T-cell (primary cell): Measurements from ENCODE around the gene MYO16. TPM values are rescaled to one million over a fixed set of nuclear protein-coding genes. Genes with fewer than 3 reads are reported as not detected.

Experiments used
- ATAC-seq, 4 experiments: fragments of 200-7000 bp in 3 of 4; fragments of 150-1000 bp in 1 of 4; cut with Tn5 transposase; replicated peaks in 1 of 4; 1 replicate in 3 of 4; 2 replicates in 1 of 4; pipeline ENCODE4 v1.10.0; 2021; ENCODE audit warnings: moderate library complexity in 3 of 4, mild to moderate bottlenecking in 2 of 4, moderate number of reproducible peaks in 1 of 4
- CTCF ChIA-PET, 2 donors: fragments of 300-600 bp; sonication (Branson Sonifier 250); formaldehyde crosslinking; loops; one replicate each; lab custom pipeline; 2022; ENCODE audit warnings: antibody characterized with exemption in 2 of 2; lab: Charles Lee
- POLR2A ChIA-PET, 2 donors: fragments of 300-600 bp; sonication (Branson Sonifier 250); formaldehyde crosslinking; loops; one replicate each; lab custom pipeline; 2022; ENCODE audit warnings: antibody characterized with exemption in 2 of 2; lab: Charles Lee
- DNase-seq, 35 experiments: peaks; one replicate each; pipeline versions ENCODE4 v3.0.0 to v3.0.0-alpha.2; 2013 to 2023
- H3K27ac ChIP-seq: one replicate; pipeline ENCODE4 v1.5.1; 2013; ENCODE audit warnings: low read length
- H3K27me3 ChIP-seq, 2 experiments: replicated peaks in 1 of 2; 1 replicate in 1 of 2; 2 replicates in 1 of 2; pipeline versions ENCODE4 v1.6.1 to v1.7.0; 2013; ENCODE audit warnings: low read length in 1 of 2, mixed read lengths in 1 of 2; ENCODE audit not compliant: control insufficient read depth in 2 of 2, insufficient read depth in 2 of 2; ENCODE audit errors: extremely low read depth in 1 of 2
- H3K36me3 ChIP-seq, 2 donors: 1 replicate in 1 of 2; 2 replicates in 1 of 2; pipeline versions ENCODE4 v1.6.1 to v1.7.0; 2013; ENCODE audit warnings: low read length in 1 of 2; ENCODE audit not compliant: control insufficient read depth in 2 of 2, insufficient read depth in 1 of 2; ENCODE audit errors: extremely low read depth in 1 of 2
- H3K4me1 ChIP-seq, 2 experiments: 1 replicate in 1 of 2; 2 replicates in 1 of 2; pipeline versions ENCODE4 v1.6.1 to v1.7.0; 2013; ENCODE audit warnings: low read length in 2 of 2, mixed read lengths in 1 of 2; ENCODE audit not compliant: insufficient read depth in 2 of 2, control insufficient read depth in 1 of 2; ENCODE audit errors: extremely low read depth in 1 of 2
- H3K4me3 ChIP-seq, 2 donors: 1 replicate in 1 of 2; 2 replicates in 1 of 2; pipeline versions ENCODE4 v1.5.1 to v1.7.0; 2013; ENCODE audit warnings: mild to moderate bottlenecking in 2 of 2, low read length in 1 of 2, moderate library complexity in 1 of 2; ENCODE audit not compliant: control insufficient read depth in 1 of 2; ENCODE audit errors: extremely low read depth in 1 of 2
- H3K9me3 ChIP-seq: 2 replicates; pipeline ENCODE4 v1.7.0; 2013
- H3K27ac Mint-ChIP-seq, 2 donors: one replicate each; pipeline ENCODE4 v1.8.0; 2020 to 2021; ENCODE audit warnings: mild to moderate bottlenecking in 2 of 2, mixed read lengths in 2 of 2
- H3K27me3 Mint-ChIP-seq, 2 donors: one replicate each; pipeline ENCODE4 v1.8.0; 2021 to 2022; ENCODE audit warnings: mixed read lengths in 2 of 2
- H3K36me3 Mint-ChIP-seq: one replicate; pipeline ENCODE4 v1.8.0; 2021; ENCODE audit warnings: mixed read lengths
- H3K4me1 Mint-ChIP-seq, 3 donors: one replicate each; pipeline ENCODE4 v1.8.0; 2020 to 2022; ENCODE audit warnings: mixed read lengths in 3 of 3, mild to moderate bottlenecking in 1 of 3
- H3K4me3 Mint-ChIP-seq, 3 donors: one replicate each; pipeline ENCODE4 v1.8.0; 2020 to 2022; ENCODE audit warnings: mild to moderate bottlenecking in 3 of 3, mixed read lengths in 3 of 3, moderate library complexity in 3 of 3
- H3K9me3 Mint-ChIP-seq, 3 donors: one replicate each; pipeline ENCODE4 v1.8.0; 2020 to 2022; ENCODE audit warnings: mixed read lengths in 3 of 3
- WGBS: methylation state at CpG from one replicate; pipeline ENCODE4 v1.1.5; 2013; ENCODE audit warnings: missing lambda C conversion rate; ENCODE audit not compliant: insufficient coverage; 5-methylcytosine and 5-hydroxymethylcytosine counted together
- total RNA-seq, 35 experiments: library from RNA in 6 of 35; stranded (reverse) in 6 of 35; fragments of 120-200 nt in 1 of 35; gene quantifications; one replicate each; pipeline versions ENCODE4 v1.2.1 to v1.2.4 and lab custom pipeline; 2013 to 2026

Gene MYO16
- total RNA-seq, 5 donors from 2014 or later (not counting 1 experiment from before 2014, with no cell fraction given): 0.20 to 2.0 (median 1.1) TPM

DNA sequence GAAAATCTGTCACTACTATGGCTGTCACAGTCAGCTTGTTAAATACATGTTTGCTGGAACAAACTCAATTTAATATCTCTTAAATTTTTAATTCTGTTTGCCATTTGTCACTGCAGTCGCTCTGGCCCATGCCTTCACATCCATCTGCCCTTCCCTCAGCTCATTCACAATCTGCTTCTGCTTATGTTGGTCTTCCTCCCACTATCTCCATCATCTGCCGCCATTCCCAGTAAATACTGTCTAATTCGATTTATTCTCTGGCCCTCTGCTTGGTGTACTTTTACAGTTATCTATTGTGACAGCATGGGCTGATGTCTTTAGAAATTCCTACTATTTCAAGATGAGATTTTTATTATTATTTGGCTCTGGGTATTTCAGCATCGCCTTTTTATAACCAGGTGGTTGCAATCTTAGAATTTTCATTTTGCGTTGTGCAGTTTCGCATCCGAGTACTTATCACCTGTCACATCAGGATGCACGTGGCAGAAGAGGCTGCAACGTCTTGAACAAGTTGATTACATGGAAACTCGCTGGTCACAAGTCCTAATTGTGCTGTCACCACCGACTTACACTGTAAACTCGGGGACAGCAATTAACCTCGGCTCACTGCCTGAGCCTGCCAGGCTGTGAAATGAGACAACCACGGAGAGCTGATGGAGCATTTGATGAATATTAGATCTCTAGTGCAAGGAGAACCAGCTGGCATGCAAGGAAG lies 158.4 kb downstream of the MYO16 start:
- WGBS: 62% methylated on average over 9 of the region's 14 CpGs
- H3K9me3 Mint-ChIP-seq: no peaks in the 10 kb centered on the region
- H3K27ac Mint-ChIP-seq: no peak overlapping the region
- no peak for DNase-seq
- H3K36me3 Mint-ChIP-seq: no peaks in the 10 kb centered on the region
- Histone ChIP-seq H3K27me3 (no peaks in the 10 kb centered on the region), H3K27ac (no peak overlapping the region), H3K4me3 (no peak overlapping the region), H3K36me3 (no peaks in the 10 kb centered on the region), H3K4me1 (no peaks in the 10 kb centered on the region), H3K9me3 (no peaks in the 10 kb centered on the region)
- CTCF ChIA-PET: no interaction called here
- H3K27me3 Mint-ChIP-seq: peaks cover 3 to 4% of the 10 kb centered on the region in 2 donors
- no peak for ATAC-seq
- no peaks in the 10 kb centered on the region for H3K4me1 Mint-ChIP-seq
- H3K4me3 Mint-ChIP-seq: no peak overlapping the region
- POLR2A ChIA-PET: interaction anchor here in 1 of 2 donors (0.5 kb wide), 1 partner anchor 202 kb away, joined by 3 read pairs; no protein-coding TSS in a partner anchor

DNA sequence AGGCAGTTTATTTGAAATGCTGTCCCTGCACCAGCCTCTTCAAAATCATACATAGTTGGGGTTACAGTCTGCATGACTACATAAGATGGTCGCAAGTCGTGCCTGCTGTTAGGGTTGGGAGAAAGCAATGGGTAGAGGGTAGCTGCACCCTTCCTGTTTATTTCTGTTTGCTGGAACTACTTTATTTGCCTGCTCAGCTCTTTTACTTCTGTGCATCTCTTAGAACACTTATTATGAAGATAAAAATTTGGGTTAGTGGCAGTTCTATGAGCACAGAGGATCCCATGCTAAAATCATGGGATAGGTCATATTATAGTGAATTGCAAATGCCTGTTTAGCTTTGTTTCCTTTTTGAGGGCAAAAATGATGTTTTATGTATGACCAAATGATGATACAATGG lies 160.1 kb downstream of the MYO16 start:
- ChIA-PET CTCF (no interaction called here), POLR2A (no interaction called here)
- H3K4me1 Mint-ChIP-seq: no peaks in the 10 kb centered on the region
- H3K27me3 ChIP-seq: no peaks in the 10 kb centered on the region
- H3K4me3 ChIP-seq: no peak overlapping the region
- peaks cover 3 to 4% of the 10 kb centered on the region in 2 donors for H3K27me3 Mint-ChIP-seq
- H3K4me1 ChIP-seq: no peaks in the 10 kb centered on the region
- H3K4me3 Mint-ChIP-seq: no peak overlapping the region
- no peaks in the 10 kb centered on the region for H3K9me3 Mint-ChIP-seq
- WGBS: no CpG with 5 or more reads among the region's 2 CpGs
- H3K36me3 ChIP-seq: no peaks in the 10 kb centered on the region
- no peak overlapping the region for H3K27ac Mint-ChIP-seq
- H3K36me3 Mint-ChIP-seq: no peaks in the 10 kb centered on the region
- no peaks in the 10 kb centered on the region for H3K9me3 ChIP-seq
- DNase-seq (no peak), ATAC-seq (no peak)
- H3K27ac ChIP-seq: no peak overlapping the region

GRCh38 chr13:108795841-108796240 lies 166.4 kb downstream of the MYO16 start:
- Histone ChIP-seq H3K9me3 (no peaks in the 10 kb centered on the region), H3K27me3 (no peaks in the 10 kb centered on the region), H3K36me3 (no peaks in the 10 kb centered on the region), H3K4me3 (no peak overlapping the region), H3K27ac (no peak overlapping the region), H3K4me1 (no peaks in the 10 kb centered on the region)
- no peak for ATAC-seq
- Mint-ChIP-seq H3K9me3 (no peaks in the 10 kb centered on the region), H3K4me1 (no peaks in the 10 kb centered on the region), H3K27me3 (no peaks in the 10 kb centered on the region), H3K36me3 (no peaks in the 10 kb centered on the region), H3K27ac (no peak overlapping the region), H3K4me3 (no peak overlapping the region)
- ChIA-PET CTCF (no interaction called here), POLR2A (no interaction called here)
- no peak for DNase-seq
- 42% methylated on average over 2 of the region's 4 CpGs for WGBS

DNA sequence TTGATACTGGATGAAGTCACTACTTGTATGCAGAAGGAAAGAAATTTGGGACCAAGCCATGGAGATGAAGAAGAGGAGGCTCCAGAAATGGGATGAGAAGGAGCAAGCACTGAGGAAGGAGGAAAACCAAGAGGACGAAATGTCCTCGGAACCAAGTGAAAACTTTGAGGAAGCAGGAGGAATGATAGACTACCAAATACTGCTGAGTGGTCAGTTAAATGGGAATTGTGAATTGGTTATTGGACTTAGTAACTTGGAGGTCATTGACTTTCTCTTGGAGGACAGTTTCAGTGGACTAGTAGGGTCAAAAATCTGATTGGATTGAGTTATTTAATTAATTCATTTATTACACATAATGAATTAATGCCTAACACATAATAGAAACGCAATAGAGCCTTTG lies 167.9 kb downstream of the MYO16 start:
- Histone ChIP-seq H3K36me3 (no peaks in the 10 kb centered on the region), H3K4me3 (no peak overlapping the region), H3K27me3 (no peaks in the 10 kb centered on the region), H3K4me1 (no peaks in the 10 kb centered on the region), H3K9me3 (no peaks in the 10 kb centered on the region), H3K27ac (no peak overlapping the region)
- H3K4me3 Mint-ChIP-seq: no peak overlapping the region
- no peaks in the 10 kb centered on the region for H3K27me3 Mint-ChIP-seq
- CTCF ChIA-PET: no interaction called here
- DNase-seq (no peak), ATAC-seq (no peak)
- no peak overlapping the region for H3K27ac Mint-ChIP-seq
- POLR2A ChIA-PET: no interaction called here
- 88% methylated on average over 2 of the region's 3 CpGs for WGBS
- H3K4me1 Mint-ChIP-seq: no peaks in the 10 kb centered on the region
- no peaks in the 10 kb centered on the region for H3K36me3 Mint-ChIP-seq
- no peaks in the 10 kb centered on the region for H3K9me3 Mint-ChIP-seq

DNA sequence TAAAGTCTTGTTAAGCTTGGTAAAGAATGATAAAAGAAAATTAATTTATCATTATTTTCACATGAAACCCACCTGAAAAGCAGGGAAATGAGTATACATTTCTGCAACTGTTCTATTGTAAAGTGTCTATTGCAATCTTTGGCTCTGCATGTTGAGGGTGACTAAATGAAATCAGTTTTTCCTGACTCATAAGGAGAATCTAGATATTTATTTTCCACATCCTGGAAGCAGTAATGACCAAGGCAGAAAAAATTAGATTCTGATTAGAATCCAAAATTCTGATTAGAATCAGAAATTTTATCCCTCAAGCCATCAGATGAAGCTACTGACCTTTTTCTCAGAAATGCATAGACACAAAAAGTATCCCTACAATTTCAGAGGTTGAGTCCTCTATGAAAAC lies 178.4 kb downstream of the MYO16 start:
- ATAC-seq: no peak
- DNase-seq: no peak
- ChIA-PET POLR2A (no interaction called here), CTCF (no interaction called here)
- Histone ChIP-seq H3K4me1 (no peaks in the 10 kb centered on the region), H3K27ac (no peak overlapping the region), H3K9me3 (no peaks in the 10 kb centered on the region), H3K4me3 (no peak overlapping the region), H3K36me3 (no peaks in the 10 kb centered on the region), H3K27me3 (no peaks in the 10 kb centered on the region)
- H3K4me3 Mint-ChIP-seq: no peak overlapping the region
- H3K27me3 Mint-ChIP-seq: peaks cover 0 to 3% of the 10 kb centered on the region in 2 donors
- no peaks in the 10 kb centered on the region for H3K4me1 Mint-ChIP-seq
- no peaks in the 10 kb centered on the region for H3K9me3 Mint-ChIP-seq
- no peak overlapping the region for H3K27ac Mint-ChIP-seq
- no peaks in the 10 kb centered on the region for H3K36me3 Mint-ChIP-seq

DNA sequence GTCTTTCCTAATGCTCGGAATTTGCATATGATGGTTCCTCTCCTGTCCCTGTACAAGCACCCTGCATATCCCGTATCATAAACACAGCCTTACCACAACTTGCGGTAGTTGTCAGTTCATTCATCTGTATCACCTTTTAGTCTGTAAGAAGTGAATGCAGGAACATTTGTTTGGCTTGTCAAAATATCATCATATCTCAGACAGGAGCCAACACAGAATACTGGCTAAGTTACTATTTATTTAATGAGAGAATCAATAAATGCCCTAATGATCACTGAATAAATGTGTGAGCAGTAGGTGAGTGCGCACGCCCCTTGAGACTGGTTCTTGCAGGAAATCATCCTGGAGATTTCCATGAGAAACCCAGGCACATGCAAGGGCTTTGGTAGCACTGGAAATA lies 182.8 kb downstream of the MYO16 start:
- H3K27me3 Mint-ChIP-seq: peaks cover 0 to 3% of the 10 kb centered on the region in 2 donors
- Histone ChIP-seq H3K4me1 (no peaks in the 10 kb centered on the region), H3K27me3 (no peaks in the 10 kb centered on the region), H3K36me3 (no peaks in the 10 kb centered on the region), H3K9me3 (no peaks in the 10 kb centered on the region), H3K27ac (no peak overlapping the region), H3K4me3 (no peak overlapping the region)
- ATAC-seq: no peak
- DNase-seq: no peak
- ChIA-PET CTCF (no interaction called here), POLR2A (no interaction called here)
- H3K9me3 Mint-ChIP-seq: no peaks in the 10 kb centered on the region
- no peak overlapping the region for H3K4me3 Mint-ChIP-seq
- no peak overlapping the region for H3K27ac Mint-ChIP-seq
- no peaks in the 10 kb centered on the region for H3K4me1 Mint-ChIP-seq
- WGBS: 98% methylated on average over 4 of the region's 5 CpGs
- H3K36me3 Mint-ChIP-seq: no peaks in the 10 kb centered on the region

DNA sequence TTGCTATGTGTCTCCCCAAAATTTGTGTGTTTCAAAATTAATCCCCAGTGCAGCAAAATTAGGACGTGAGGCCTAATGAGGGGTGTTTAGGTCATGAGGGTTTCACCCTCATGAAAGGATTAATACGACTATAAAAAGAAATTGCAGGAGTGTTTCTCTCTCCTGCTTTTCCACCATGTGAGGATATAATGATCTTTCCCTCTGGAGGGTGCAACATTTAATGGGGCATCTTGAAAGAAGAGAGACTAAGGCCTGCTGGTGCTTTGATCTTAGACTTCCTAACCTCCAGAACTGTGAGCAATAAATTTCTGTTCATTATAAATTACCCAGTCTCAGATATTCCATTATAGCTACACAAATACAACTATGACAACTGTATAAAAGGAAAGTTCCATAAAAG lies 183.2 kb downstream of the MYO16 start:
- H3K9me3 Mint-ChIP-seq: no peaks in the 10 kb centered on the region
- no peaks in the 10 kb centered on the region for H3K27me3 ChIP-seq
- CTCF ChIA-PET: no interaction called here

More for the DNA sequence above, 183.2 kb downstream of the MYO16 start:
- Histone ChIP-seq H3K9me3 (no peaks in the 10 kb centered on the region), H3K36me3 (no peaks in the 10 kb centered on the region), H3K27ac (no peak overlapping the region), H3K4me3 (no peak overlapping the region), H3K4me1 (no peaks in the 10 kb centered on the region)
- POLR2A ChIA-PET: no interaction called here
- peaks cover 0 to 3% of the 10 kb centered on the region in 2 donors for H3K27me3 Mint-ChIP-seq
- no peaks in the 10 kb centered on the region for H3K4me1 Mint-ChIP-seq
- H3K36me3 Mint-ChIP-seq: no peaks in the 10 kb centered on the region
- no CpG with 5 or more reads among the region's 2 CpGs for WGBS
- no peak for DNase-seq
- H3K4me3 Mint-ChIP-seq: no peak overlapping the region
- no peak overlapping the region for H3K27ac Mint-ChIP-seq
- ATAC-seq: no peak
